Measurements from ENCODE around the gene AUNIP. TPM values are rescaled to one million over a fixed set of nuclear protein-coding genes. Genes with fewer than 3 reads are reported as not detected.
A peak's percentile ranks its signal among the peaks of the same experiment; 100 is the strongest.

Gene AUNIP
- polyA plus RNA-seq, 2 of the 4 experiments (the other 2 are of a cell fraction): 6.5 to 8.4 TPM

DNA sequence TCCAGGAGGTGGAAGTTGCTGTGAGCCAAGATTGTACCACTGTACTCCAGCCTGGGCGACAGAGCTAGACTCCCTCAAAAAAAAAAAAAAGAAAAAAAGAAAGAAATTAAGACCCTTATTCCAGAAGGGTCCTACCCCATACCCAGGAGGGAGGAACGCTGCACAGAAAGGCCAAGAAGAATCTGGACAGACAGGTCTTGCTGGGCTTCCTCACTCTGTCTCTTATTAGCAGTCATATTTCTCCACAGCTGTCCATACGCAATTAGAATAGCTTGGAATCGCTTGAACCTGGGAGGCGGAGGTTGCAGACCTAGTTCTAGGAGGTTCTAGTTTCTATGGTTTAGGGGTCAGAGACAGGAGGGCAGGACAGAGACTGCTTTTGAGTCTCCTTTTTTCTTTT, 19.4 kb upstream of the AUNIP start (continued):
- no peak for TF ChIP-seq HOXB5 (CRISPR knock-in tag; IDR thresholded peaks at IDR 0.05)
- no peak for TF ChIP-seq NFE2L2 (conservative IDR thresholded peaks at IDR 0.05; ENCODE audit: low read length)
- TF ChIP-seq TFCP2L1 (CRISPR knock-in tag; IDR thresholded peaks at IDR 0.05): no peak
- TF ChIP-seq, protein P1, sequence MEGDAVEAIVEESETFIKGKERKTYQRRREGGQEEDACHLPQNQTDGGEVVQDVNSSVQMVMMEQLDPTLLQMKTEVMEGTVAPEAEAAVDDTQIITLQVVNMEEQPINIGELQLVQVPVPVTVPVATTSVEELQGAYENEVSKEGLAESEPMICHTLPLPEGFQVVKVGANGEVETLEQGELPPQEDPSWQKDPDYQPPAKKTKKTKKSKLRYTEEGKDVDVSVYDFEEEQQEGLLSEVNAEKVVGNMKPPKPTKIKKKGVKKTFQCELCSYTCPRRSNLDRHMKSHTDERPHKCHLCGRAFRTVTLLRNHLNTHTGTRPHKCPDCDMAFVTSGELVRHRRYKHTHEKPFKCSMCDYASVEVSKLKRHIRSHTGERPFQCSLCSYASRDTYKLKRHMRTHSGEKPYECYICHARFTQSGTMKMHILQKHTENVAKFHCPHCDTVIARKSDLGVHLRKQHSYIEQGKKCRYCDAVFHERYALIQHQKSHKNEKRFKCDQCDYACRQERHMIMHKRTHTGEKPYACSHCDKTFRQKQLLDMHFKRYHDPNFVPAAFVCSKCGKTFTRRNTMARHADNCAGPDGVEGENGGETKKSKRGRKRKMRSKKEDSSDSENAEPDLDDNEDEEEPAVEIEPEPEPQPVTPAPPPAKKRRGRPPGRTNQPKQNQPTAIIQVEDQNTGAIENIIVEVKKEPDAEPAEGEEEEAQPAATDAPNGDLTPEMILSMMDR (IDR thresholded peaks at IDR 0.05): no peak

DNA sequence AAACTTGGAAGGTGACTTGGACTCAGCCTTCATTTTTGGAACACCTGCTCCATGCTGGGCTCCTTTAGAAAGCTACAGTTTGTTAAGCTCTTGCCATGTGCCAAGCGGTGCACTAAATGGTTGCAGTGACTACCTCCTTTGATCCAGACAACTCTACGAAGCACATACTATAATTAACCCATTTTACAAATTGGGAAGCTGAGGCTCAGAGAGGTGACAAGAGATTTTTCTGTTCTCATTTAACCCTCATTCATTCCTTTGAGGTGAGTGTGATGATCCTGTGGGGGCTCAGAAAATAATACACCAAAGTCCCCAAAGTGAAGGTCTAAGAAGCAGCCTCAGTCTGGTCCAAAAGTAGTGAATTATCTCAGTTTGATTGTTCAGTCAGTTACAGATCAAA, 17.9 kb upstream of the AUNIP start:
- no peak overlapping the region for H3K4me2 ChIP-seq
- FAIRE-seq (no peak), ATAC-seq (no peak), DNase-seq (ENCODE audit: low read depth in 1 of 2, low spot score in 1 of 2) (no peak)
- no peak overlapping the region for H3K27ac ChIP-seq
- peaks cover 22% of the 10 kb centered on the region for H3K4me1 ChIP-seq
- TF ChIP-seq KDM1A (IDR thresholded peaks at IDR 0.05; ENCODE audit: low read depth): no peak
- TF ChIP-seq FOXS1 (CRISPR knock-in tag; IDR thresholded peaks at IDR 0.05): no peak
- no peak for TF ChIP-seq RCOR1 (IDR thresholded peaks at IDR 0.05; ENCODE audit: low read depth, low read length)
- TF ChIP-seq PHF8 (IDR thresholded peaks at IDR 0.05; ENCODE audit: borderline replicate concordance, low read depth): no peak
- no peak for TF ChIP-seq MAFK (IDR thresholded peaks at IDR 0.05; ENCODE audit: partially characterized antibody)
- TF ChIP-seq EHMT2 (IDR thresholded peaks at IDR 0.05; ENCODE audit: low read depth): no peak
- no peak for TF ChIP-seq RNF2 (IDR thresholded peaks at IDR 0.05; ENCODE audit: borderline replicate concordance, low read depth)
- POLR2A ChIA-PET: no interaction called here
- 87% methylated on average over 2 of the region's 2 CpGs for WGBS (ENCODE audit: missing lambda C conversion rate)
- no peak overlapping the region for H3K4me3 ChIP-seq
- no peaks in the 10 kb centered on the region for H3K9me3 ChIP-seq
- CTCF ChIA-PET: interaction anchor here (1.5 kb wide), 1 partner anchor 18 kb away, joined by 6 read pairs; no protein-coding TSS in a partner anchor

DNA sequence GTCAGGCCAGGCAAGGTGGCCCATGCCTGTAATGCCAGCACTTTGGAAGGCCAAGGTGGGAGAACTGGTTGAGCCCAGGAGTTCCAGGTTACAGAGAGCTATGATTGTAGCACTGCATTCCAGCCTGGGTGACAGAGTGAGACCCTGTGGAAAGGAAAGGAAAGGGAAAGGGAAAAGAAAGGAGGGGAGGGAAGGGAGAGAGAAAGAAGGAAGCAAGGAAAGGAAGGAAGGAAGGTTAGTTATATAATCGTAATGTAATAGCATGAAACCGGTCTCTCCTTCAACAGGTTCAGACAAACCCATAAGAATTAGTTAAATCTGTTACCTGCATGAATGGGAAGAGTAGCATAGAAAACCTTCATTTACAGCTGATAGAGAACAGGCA, 17.4 kb upstream of the AUNIP start:
- Histone ChIP-seq H3K9me3 (no peaks in the 10 kb centered on the region), H3K4me1 (peaks cover 27% of the 10 kb centered on the region), H3K27ac (no peak overlapping the region; a peak in 1 of 6 replicates), H3K4me3 (no peak overlapping the region), H3K4me2 (no peak overlapping the region)
- ChIA-PET POLR2A (no interaction called here), CTCF (interaction anchor here (1.5 kb wide), 1 partner anchor 19 kb away, joined by 6 read pairs; no protein-coding TSS in a partner anchor)
- DNase-seq (ENCODE audit: low read depth in 1 of 2, low spot score in 1 of 2) (no peak), ATAC-seq (no peak), FAIRE-seq (no peak)
- no peak for TF ChIP-seq ZFP36 (IDR thresholded peaks at IDR 0.05; ENCODE audit: borderline replicate concordance, partially characterized antibody)
- 92% methylated on average over 2 of the region's 2 CpGs for WGBS (ENCODE audit: missing lambda C conversion rate)

DNA sequence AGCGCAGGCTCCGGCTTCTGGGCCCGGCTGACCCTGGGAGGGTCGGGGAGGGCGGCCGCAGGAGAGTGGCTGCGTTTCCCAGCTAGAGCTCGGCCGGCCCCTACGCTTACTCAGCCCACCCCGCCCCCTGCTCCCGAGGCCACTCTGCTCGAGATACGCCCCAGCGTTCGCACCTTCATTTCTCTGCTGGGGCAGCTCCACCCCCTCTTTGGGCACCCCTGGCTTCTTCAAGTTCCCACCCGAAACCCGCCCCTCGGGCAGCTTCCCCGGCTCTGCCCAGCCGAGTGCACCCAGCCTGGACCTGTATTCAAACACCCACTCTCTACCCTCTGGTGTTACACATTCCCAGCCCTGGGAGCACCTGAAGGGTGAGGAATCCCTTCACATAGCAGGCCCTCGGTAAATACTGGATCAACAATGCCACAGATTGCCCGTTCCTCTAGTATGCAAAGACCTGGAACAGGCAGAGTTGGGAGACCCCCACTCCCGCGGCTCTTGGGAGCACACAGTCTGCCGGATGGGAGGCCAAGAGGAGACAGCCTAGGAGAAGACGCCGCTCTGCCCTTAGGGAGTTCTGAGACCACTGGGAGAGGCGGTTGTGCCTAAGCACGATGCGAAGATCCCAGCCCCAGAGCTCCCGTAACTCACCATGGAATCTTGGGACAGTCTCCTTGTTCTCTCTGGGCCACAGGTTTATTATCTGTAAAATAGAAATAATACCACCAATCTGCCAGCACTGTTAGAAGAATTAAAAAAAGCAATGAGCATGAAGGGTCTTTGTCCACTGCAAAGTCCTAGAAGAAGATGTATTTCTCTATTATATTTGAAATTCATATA, 16.8 kb upstream of the AUNIP start:
- ChIA-PET CTCF (interaction anchor here (1.1 to 2.1 kb wide), 6 partner anchors 12 to 774 kb away, joined by 3 to 6 read pairs (median 4); no protein-coding TSS in a partner anchor), POLR2A (interaction anchor here (1.3 kb wide), 1 partner anchor 16 kb away, joined by 6 read pairs; no protein-coding TSS in a partner anchor)
- Histone ChIP-seq H3K9me3 (no peaks in the 10 kb centered on the region), H3K4me3 (peak overlapping the region; percentile 58), H3K4me1 (peaks cover 33% of the 10 kb centered on the region), H3K4me2 (peak overlapping the region; percentile 98), H3K27ac (peak overlapping the region; percentile 89 to 98)
- DNase-seq (ENCODE audit: low read depth in 1 of 2, low spot score in 1 of 2): no peak
- WGBS (ENCODE audit: missing lambda C conversion rate): 95% methylated on average over 17 of the region's 32 CpGs
- FAIRE-seq: no peak
- no peak for ATAC-seq
- no peak for TF ChIP-seq POLR2AphosphoS2 (conservative IDR thresholded peaks at IDR 0.05; ENCODE audit: low read length)
- TF ChIP-seq, protein P2, sequence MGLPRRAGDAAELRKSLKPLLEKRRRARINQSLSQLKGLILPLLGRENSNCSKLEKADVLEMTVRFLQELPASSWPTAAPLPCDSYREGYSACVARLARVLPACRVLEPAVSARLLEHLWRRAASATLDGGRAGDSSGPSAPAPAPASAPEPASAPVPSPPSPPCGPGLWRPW (IDR thresholded peaks at IDR 0.05): no peak
- TF ChIP-seq JUN (IDR thresholded peaks at IDR 0.05): no peak
- TF ChIP-seq NFE2L2 (conservative IDR thresholded peaks at IDR 0.05; ENCODE audit: low read length): no peak
- TF ChIP-seq, protein P3, sequence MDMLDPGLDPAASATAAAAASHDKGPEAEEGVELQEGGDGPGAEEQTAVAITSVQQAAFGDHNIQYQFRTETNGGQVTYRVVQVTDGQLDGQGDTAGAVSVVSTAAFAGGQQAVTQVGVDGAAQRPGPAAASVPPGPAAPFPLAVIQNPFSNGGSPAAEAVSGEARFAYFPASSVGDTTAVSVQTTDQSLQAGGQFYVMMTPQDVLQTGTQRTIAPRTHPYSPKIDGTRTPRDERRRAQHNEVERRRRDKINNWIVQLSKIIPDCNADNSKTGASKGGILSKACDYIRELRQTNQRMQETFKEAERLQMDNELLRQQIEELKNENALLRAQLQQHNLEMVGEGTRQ (IDR thresholded peaks at IDR 0.05): no peak
- no peak for TF ChIP-seq PHF8 (IDR thresholded peaks at IDR 0.05; ENCODE audit: borderline replicate concordance, low read depth)
- no peak for TF ChIP-seq SMC3 (IDR thresholded peaks at IDR 0.05)
- no peak for TF ChIP-seq RFX5 (IDR thresholded peaks at IDR 0.05)
- TF ChIP-seq SREBF2 (IDR thresholded peaks at IDR 0.05): no peak
- TF ChIP-seq TFCP2L1 (CRISPR knock-in tag; IDR thresholded peaks at IDR 0.05): no peak
- no peak for TF ChIP-seq EHF (CRISPR knock-in tag; IDR thresholded peaks at IDR 0.05)

Data from A549 (cell line).